Skeletal muscle tissue (tissue), 4 donors: ENCODE data around the gene KLF8. TPM values are rescaled to one million over a fixed set of nuclear protein-coding genes. Genes with fewer than 3 reads are reported as not detected.
"Not testable (repeated sequence)": the region's sequence is repeated elsewhere in the genome, so short reads cannot be mapped to it uniquely, and the experiment has no call there.

ENCODE experiments used
- H3K27ac ChIP-seq: one replicate; pipeline ENCODE4 v1.7.0; 2013; ENCODE audit warnings: mild to moderate bottlenecking, low read depth, low read length, inconsistent platforms
- H3K27me3 ChIP-seq, 3 donors: one replicate each; pipeline ENCODE4 v1.7.0; 2013; ENCODE audit warnings: low read length in 3 of 3; ENCODE audit not compliant: control insufficient read depth in 3 of 3, insufficient read depth in 3 of 3
- H3K36me3 ChIP-seq, 3 donors: one replicate each; pipeline ENCODE4 v1.7.0; 2013; ENCODE audit warnings: low read length in 3 of 3; ENCODE audit not compliant: control insufficient read depth in 3 of 3, insufficient read depth in 3 of 3
- H3K4me1 ChIP-seq, 3 donors: one replicate each; pipeline ENCODE4 v1.7.0; 2013; ENCODE audit warnings: low read length in 3 of 3, mild to moderate bottlenecking in 3 of 3; ENCODE audit not compliant: control insufficient read depth in 3 of 3, insufficient read depth in 3 of 3
- H3K4me3 ChIP-seq, 3 donors: one replicate each; pipeline ENCODE4 v1.7.0; 2013; ENCODE audit warnings: low read length in 3 of 3
- H3K9ac ChIP-seq, 3 donors: one replicate each; pipeline ENCODE4 v1.7.0; 2013; ENCODE audit warnings: low read length in 3 of 3, mild to moderate bottlenecking in 3 of 3, moderate library complexity in 2 of 3, low read depth in 1 of 3
- H3K9me3 ChIP-seq, 3 donors: one replicate each; pipeline ENCODE4 v1.7.0; 2013; ENCODE audit warnings: low read length in 3 of 3; ENCODE audit not compliant: control insufficient read depth in 3 of 3
- total RNA-seq: library from RNA; depleted of rRNA; stranded (reverse); fragments of >200 nt; gene quantifications from one replicate; pipeline ENCODE4 v1.2.3, GENCODE V29; 2014
- donor health status: Osteomylitis.

The KLF8 gene
- total RNA-seq = 2.6 TPM

DNA sequence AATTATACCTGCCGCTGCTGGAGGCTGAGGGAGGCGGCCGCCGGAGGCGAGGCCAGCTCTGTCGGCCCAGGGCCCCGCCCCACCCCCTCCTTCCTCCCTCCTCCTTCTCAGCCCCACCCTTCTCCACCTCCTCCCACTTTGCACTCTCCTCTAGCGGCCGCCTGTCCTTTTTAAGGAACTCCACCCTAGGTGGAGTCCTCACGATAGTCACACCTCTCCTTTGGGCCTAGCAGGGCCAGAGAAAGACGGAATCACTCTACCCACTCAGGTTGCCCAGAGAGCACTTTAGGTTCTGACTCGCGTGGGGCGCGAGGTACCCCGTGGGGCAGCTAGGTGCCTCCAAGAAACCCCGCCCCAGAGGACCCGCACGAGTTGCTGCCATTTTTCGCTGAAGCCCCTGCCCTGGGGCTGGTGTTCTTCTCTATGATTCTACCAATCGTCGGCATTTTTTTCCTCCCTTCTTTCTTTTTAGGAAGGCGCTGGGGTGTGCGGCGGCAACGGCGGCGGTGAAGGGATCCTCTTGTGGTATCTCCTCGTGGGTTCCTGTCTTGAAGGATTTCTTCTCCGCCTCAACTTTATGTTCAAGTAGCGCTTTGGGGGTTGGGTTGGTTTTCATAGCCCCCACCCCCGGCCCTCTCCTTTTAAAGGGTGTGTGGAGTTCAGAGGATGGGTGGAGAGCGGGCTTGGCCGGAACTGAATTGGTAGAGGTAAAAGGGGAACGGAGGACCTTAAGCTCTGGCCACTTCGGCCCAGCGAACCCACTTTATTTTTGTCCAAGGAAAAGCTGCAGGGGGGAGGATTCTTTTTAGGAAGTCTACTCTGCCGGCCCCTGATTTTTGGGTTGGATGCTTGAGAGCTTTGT is at the start of gene KLF8:
Gene KLF8, plus strand, starts transcription at position 136 of the 862 bp plus-strand sequence. CDS start 979 bp downstream, outside the sequence.
- Histone ChIP-seq H3K36me3 (no peaks in the 10 kb centered on the region), H3K9me3 (no peaks in the 10 kb centered on the region), H3K9ac (peak within 1 kb of the TSS; percentile 65 to 75 (median 73)), H3K4me3 (peak within 1 kb of the TSS; percentile 64 to 72 (median 67)), H3K4me1 (peaks cover 0 to 5% (median 5%) of the 10 kb centered on the region in 3 donors), H3K27me3 (peaks cover 0 to 3% (median 0%) of the 10 kb centered on the region in 3 donors), H3K27ac (peak within 1 kb of the TSS; percentile 69)

GRCh38 chrX:56206945-56207344 is 25.2 kb upstream of the KLF8 start:
- H3K4me3 ChIP-seq, H3K36me3 ChIP-seq, H3K27ac ChIP-seq, H3K9me3 ChIP-seq, H3K27me3 ChIP-seq, H3K4me1 ChIP-seq, H3K9ac ChIP-seq: not testable (repeated sequence)

- H3K27ac ChIP-seq = no peak overlapping the region
- no peak overlapping the region for H3K9ac ChIP-seq
- no peak overlapping the region for H3K4me3 ChIP-seq
- no peaks in the 10 kb centered on the region for H3K9me3 ChIP-seq
- H3K36me3 ChIP-seq = no peaks in the 10 kb centered on the region
- no peaks in the 10 kb centered on the region for H3K4me1 ChIP-seq
- no peaks in the 10 kb centered on the region for H3K27me3 ChIP-seq
Measured at GRCh38 chrX:56211701-56212100, 20.5 kb upstream of the KLF8 start.

DNA sequence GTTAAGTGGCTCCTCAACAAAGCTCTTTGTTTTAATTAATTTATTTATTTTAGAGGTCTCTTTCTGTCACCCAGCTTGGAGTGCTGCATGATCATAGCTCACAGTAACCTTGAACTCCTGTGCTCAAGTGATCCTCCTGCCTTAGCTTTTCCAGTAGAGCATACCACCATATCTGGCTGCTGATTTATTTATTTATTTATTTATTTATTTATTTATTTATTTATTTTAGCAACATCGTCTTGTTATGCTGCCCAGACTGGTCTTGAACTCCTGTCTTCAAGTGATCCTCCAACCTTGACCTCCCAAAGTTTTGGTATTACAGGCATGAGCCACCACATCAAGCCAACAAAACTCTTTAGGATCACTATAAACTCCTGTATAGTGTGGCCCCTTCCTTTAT is 15.8 kb upstream of the KLF8 start:
- Histone ChIP-seq H3K36me3 (no peaks in the 10 kb centered on the region), H3K4me1 (no peaks in the 10 kb centered on the region), H3K9ac (no peak overlapping the region), H3K9me3 (no peaks in the 10 kb centered on the region), H3K27me3 (no peaks in the 10 kb centered on the region), H3K4me3 (no peak overlapping the region), H3K27ac (no peak overlapping the region)

- no peaks in the 10 kb centered on the region for H3K36me3 ChIP-seq
- H3K9ac ChIP-seq = no peak overlapping the region
- no peaks in the 10 kb centered on the region for H3K9me3 ChIP-seq
- H3K4me1 ChIP-seq = no peaks in the 10 kb centered on the region
- H3K27ac ChIP-seq = peak overlapping the region; percentile 21
- H3K4me3 ChIP-seq = no peak overlapping the region
- H3K27me3 ChIP-seq = no peaks in the 10 kb centered on the region
Measured at GRCh38 chrX:56219700-56220099, 12.5 kb upstream of the KLF8 start.

DNA sequence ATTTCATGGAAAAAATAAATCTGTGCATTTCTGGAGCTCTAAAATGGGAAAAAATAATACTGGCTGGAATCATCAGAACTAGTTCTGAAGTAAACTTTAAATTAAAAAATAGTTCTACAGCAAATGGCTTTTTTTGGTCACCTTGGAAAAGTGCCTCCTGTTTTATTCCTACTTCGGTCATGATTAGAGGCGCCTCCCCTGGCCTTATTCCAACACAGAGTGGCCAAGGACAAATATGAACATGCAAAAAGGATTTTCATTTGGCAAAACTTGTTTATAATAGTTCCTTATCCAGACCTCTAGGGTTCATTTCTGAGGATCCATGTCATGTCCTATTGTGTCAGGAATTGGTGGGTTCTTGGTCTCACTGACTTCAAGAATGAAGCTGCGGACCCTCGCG is 11.1 kb upstream of the KLF8 start:
- Histone ChIP-seq H3K9ac (no peak overlapping the region), H3K9me3 (no peaks in the 10 kb centered on the region), H3K4me1 (no peaks in the 10 kb centered on the region), H3K27me3 (no peaks in the 10 kb centered on the region), H3K27ac (no peak overlapping the region), H3K36me3 (no peaks in the 10 kb centered on the region), H3K4me3 (no peak overlapping the region)

DNA sequence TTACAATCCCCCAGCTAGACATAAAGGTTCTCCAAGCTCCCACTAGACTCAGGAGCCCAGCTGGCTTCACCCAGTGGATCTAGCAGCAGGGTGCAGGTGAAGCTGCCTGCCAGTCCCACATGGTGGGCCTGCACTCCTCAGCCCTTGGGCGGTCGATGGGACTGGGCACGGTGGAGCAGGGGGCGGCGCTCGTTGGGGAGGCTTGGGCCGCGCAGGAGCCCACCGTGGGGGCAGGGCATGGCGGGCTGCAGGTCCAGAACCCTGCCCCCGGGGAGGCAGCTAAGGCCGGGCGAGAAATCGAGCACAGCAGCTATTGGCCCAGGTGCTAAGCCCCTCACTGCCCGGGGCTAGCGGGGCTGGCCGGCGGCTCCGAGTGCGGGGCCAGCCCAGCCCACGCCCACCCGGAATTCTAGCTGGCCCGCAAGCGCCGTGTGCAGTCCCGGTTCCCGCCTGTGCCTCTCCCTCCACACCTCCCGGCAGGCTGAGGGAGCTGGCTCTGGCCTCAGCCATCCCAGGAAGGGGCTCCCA is 9.6 kb upstream of the KLF8 start:
- Histone ChIP-seq H3K36me3 (no peaks in the 10 kb centered on the region), H3K4me3 (no peak overlapping the region), H3K9ac (no peak overlapping the region), H3K4me1 (no peaks in the 10 kb centered on the region), H3K27me3 (no peaks in the 10 kb centered on the region), H3K9me3 (no peaks in the 10 kb centered on the region), H3K27ac (no peak overlapping the region)

- no peak overlapping the region for H3K9ac ChIP-seq
- no peak overlapping the region for H3K4me3 ChIP-seq
- H3K27me3 ChIP-seq = no peaks in the 10 kb centered on the region
- H3K36me3 ChIP-seq = no peaks in the 10 kb centered on the region
- no peaks in the 10 kb centered on the region for H3K9me3 ChIP-seq
- H3K27ac ChIP-seq = no peak overlapping the region
- H3K4me1 ChIP-seq = peaks cover 0 to 5% (median 5%) of the 10 kb centered on the region in 3 donors
Measured at GRCh38 chrX:56226980-56227379, 5.2 kb upstream of the KLF8 start.

DNA sequence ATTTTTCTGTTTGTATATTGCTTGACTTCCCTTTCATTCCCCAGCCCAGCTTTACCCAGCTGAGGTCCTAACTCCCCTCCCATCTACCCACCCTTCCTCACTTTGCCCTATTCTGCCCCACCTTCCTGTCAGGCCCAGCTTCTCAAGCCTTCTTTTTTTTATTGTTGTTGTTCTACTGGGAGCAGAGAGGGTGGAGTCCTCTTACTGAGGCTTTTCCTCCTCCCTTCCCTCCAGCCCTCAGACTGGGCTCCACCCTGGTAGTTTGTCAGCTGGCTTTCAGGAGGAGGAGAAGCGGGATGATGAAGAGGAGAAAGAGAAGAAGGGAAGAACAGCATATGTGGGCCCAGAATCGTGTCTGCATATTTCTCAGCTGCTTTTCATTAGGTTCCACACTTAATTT is 3.2 kb upstream of the KLF8 start:
- H3K9me3 ChIP-seq = no peaks in the 10 kb centered on the region
- H3K4me3 ChIP-seq = no peak overlapping the region
- no peak overlapping the region for H3K27ac ChIP-seq
- H3K36me3 ChIP-seq = no peaks in the 10 kb centered on the region
- H3K4me1 ChIP-seq = peaks cover 0 to 5% (median 5%) of the 10 kb centered on the region in 3 donors
- H3K9ac ChIP-seq = no peak overlapping the region
- H3K27me3 ChIP-seq = peaks cover 0 to 3% (median 0%) of the 10 kb centered on the region in 3 donors

- H3K27me3 ChIP-seq = peaks cover 0 to 3% (median 0%) of the 10 kb centered on the region in 3 donors
- H3K27ac ChIP-seq = peak overlapping the region; percentile 69
- H3K9ac ChIP-seq = peak overlapping the region in 2 of 3 donors; percentile 10 to 34
Measured at GRCh38 chrX:56231537-56232090, 542 bp upstream of the KLF8 start.

More at GRCh38 chrX:56231537-56232090, 542 bp upstream of the KLF8 start:
- H3K36me3 ChIP-seq = no peaks in the 10 kb centered on the region
- peaks cover 0 to 5% (median 5%) of the 10 kb centered on the region in 3 donors for H3K4me1 ChIP-seq
- H3K9me3 ChIP-seq = no peaks in the 10 kb centered on the region
- peak overlapping the region in 2 of 3 donors; percentile 64 to 72 for H3K4me3 ChIP-seq
